CD4-positive, alpha-beta T cell treated with Interleukin-21 for 1 hour (primary cell): Measurements from ENCODE around the gene DIP2C.

Experiments used
- DNase-seq: peaks from one replicate; pipeline ENCODE4 v3.0.0-alpha.2; 2020

DIP2C gene

GRCh38 chr10:565146-565545, 124.3 kb downstream of the DIP2C start:
- no peak for DNase-seq

DNA sequence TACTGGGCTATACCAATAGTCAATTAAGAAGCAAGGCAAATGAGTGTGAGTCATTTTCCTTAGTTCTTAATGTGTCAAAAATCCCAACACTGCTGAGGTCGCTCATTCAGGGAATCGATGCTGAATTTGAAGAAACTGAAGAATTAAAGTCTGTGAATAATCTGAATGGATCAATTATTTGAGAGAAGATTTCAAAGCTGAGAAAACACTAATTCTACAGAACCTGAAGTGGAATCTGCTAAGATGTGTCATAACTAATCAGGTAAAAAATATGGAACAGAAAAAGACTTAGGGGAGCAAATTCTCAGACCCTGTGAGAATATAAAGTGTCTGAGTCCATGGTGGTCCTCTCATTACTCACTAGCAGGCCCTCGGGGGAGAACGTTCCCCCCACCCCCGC, 125.6 kb downstream of the DIP2C start:
- no peak for DNase-seq

GRCh38 chr10:562142-562541, 127.3 kb downstream of the DIP2C start:
- no peak for DNase-seq

- no peak for DNase-seq
Measured at GRCh38 chr10:561721-562120, 127.7 kb downstream of the DIP2C start.

- no peak for DNase-seq
Measured at GRCh38 chr10:560314-560992, 129.0 kb downstream of the DIP2C start.

DNA sequence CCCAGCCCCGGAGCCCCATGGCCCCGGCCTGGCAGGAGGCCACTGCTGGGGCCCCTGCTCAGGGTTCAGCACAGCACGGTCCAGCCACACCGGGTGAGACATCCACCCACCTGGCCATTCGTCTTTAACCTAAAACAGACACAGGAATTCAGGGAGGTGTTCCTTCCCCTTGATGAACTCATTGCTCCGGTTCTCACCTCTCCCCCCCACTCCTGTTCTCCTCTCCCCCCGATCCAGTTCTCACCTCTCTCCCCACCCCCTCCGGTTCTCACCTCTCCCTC, 129.8 kb downstream of the DIP2C start:
- DNase-seq = no peak

GRCh38 chr10:558891-559766, 130.3 kb downstream of the DIP2C start:
- DNase-seq = no peak

DNA sequence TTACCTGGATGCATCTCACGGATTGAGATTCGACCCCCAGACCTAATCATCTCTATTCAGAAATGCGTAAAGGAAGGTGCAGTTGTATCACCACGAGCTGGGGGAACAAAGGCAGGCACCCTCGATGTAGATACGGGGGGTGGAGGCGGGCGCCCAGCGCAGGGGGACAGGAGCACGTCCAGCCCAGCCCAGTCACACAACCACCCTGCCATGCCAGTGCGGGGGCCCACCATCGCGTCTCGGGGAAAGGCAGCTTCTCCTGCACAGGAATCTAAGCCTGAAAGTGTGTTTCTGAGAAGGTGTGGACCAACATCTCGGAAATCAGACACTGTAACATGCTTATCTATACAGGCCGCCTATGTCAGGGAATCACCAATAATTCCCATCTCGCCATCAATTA, 131.1 kb downstream of the DIP2C start:
- no peak for DNase-seq

DNA sequence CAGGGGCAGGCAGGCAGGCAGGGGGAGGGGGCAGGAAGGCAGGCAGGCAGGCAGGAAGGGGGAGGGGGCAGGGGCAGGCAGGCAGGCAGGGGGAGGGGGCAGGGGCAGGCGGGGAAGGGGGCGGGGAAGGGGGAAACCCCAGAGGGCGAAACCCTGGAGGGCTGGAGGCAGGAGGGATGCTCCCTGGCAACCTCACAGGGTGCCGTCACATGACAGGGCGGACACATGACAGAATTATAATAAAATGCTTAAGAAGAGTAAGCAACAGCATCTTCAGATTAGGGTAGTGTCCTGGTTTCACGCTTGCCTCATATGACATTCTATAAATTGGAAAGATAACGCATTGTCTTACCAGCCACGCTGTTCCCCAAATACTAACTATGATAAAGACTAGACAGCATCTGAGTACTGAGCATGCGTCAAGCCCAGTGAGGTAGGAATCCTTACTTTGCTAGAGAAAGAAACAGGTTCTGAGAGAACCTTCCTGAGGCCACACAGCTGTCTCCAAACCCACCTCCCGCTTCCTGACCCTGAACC, 131.6 kb downstream of the DIP2C start:
- DNase-seq = no peak

- no peak for DNase-seq
Measured at GRCh38 chr10:556971-557637, 132.4 kb downstream of the DIP2C start.

- no peak for DNase-seq
Measured at GRCh38 chr10:555682-556350, 133.7 kb downstream of the DIP2C start.

GRCh38 chr10:555281-555680, 134.2 kb downstream of the DIP2C start:
- no peak for DNase-seq

GRCh38 chr10:554182-554848, 135.2 kb downstream of the DIP2C start:
- no peak for DNase-seq

GRCh38 chr10:553233-553632, 136.2 kb downstream of the DIP2C start:
- DNase-seq = no peak

DNA sequence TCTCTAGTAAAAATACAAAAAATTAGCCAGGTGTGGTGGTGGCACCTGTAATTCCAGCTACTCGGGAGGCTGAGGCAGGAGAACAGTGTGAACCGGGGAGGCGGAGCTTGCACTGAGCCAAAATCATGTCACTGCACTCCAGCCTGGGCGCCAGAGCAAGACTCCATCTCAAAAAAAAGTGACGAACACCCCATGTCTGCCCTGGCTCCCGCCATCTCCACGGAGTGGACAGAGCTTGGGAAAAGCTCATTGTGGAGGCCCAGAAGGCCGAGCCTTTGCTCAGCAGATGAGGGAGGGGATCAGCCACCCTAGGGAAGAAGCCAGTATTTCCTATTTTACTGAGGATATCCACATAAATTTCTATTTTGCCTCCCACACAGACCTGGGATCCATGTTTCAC, 136.8 kb downstream of the DIP2C start:
- no peak for DNase-seq

DNA sequence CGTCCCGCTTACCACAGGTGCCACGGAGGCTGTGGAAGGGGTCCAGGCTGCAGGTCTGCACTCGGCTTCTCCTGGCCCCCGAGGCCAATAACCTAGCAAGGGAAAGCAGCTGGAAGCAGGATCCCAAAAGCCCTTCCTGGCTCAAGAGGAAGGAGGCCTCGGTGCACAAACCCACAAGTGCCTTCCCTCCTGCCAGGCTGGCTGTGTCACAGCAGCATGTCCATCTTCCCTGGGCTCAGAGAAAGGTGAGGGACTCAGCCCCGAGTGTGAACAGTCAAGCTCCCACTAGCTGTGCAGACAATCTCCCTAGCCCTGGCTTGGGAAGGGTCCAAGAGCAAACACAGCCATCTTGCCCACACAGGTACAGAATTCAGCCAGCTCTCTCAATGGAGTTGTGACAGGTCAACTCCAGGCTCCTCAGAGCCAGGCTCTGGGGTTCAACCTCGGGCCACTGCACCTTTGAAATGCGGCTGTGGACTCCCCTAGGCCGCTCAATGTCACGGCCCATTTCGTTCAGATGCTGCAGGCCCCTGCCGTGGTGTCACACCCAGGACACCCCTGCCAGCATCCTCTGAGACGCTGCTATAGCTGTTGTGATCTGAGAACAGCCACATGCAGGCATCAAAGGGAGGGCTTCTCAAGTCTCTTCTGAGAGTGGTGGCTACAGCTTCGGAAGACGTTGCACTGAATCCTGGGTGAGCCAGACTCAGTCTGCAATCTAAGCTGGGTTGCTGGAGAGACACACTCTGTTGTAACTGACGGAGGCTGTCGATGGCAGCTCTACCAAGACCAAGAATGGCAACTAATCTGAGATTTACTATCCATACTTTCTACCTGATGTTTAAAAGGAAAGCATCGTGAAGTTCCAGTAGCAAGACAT, 137.9 kb downstream of the DIP2C start:
- no peak for DNase-seq

- DNase-seq = no peak
Measured at GRCh38 chr10:550665-551372, 138.6 kb downstream of the DIP2C start.

- DNase-seq = no peak
Measured at GRCh38 chr10:549391-549790, 140.1 kb downstream of the DIP2C start.

DNA sequence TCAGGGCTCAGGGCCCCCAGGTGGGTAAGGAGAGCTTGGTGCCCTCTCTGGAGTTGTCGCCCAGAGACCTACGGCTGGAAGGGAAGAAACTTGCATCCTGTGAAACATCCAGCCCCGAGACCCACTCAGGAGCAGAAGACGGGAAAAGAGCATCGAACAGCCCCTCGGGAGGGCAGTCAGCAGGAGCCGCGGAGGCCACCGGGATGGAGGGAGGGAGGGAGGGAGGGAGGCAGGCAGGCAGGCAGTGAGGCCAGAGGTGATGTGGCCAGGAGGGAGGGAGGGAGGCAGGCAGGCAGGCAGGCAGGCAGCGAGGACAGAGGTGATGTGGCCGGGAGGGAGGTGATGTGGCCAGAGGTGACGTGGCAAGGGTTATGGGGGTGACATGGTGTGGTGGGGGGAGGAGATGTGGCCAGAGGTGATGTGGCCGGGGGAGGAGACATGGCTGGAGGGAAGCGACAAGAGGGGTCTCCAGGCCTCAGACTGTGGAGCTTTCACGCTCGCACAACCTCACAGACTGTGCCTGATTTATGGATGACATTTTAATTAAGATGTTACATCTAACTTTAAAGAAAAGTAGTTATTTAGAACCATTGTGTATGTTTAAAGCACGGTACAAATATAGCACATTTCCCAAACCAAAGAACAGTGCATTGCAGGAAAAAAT, 141.1 kb downstream of the DIP2C start:
- DNase-seq = no peak

- no peak for DNase-seq
Measured at GRCh38 chr10:547591-548081, 141.8 kb downstream of the DIP2C start.
